Chondrocyte (in vitro differentiated cells): ENCODE measurements around the gene GNG7. TPM values are rescaled to one million over a fixed set of nuclear protein-coding genes. Genes with fewer than 3 reads are reported as not detected.

ENCODE experiments used
- DNase-seq: peaks from one replicate; pipeline ENCODE4 v3.0.0; 2021; ENCODE audit warnings: mixed read lengths, low spot score
- H3K27ac Mint-ChIP-seq: one replicate; pipeline ENCODE4 v1.8.0; 2021; ENCODE audit warnings: mild to moderate bottlenecking, moderate library complexity, mixed read lengths; ENCODE audit not compliant: unreplicated experiment
- H3K27me3 Mint-ChIP-seq: 2 replicates; pipeline ENCODE4 v1.8.0; 2021; ENCODE audit warnings: low read depth, mixed read lengths
- H3K36me3 Mint-ChIP-seq: 2 replicates; pipeline ENCODE4 v1.8.0; 2021; ENCODE audit warnings: low read depth, mixed read lengths
- H3K4me1 Mint-ChIP-seq: 2 replicates; pipeline ENCODE4 v1.8.0; 2021; ENCODE audit warnings: low read depth, mild to moderate bottlenecking, mixed read lengths
- H3K4me3 Mint-ChIP-seq: one replicate; pipeline ENCODE4 v1.8.0; 2021; ENCODE audit warnings: mild to moderate bottlenecking, moderate library complexity, mixed read lengths; ENCODE audit not compliant: unreplicated experiment
- H3K9me3 Mint-ChIP-seq: 2 replicates; pipeline ENCODE4 v1.8.0; 2021; ENCODE audit warnings: low read depth, mixed read lengths
- CTCF ChIP-seq: fragments of 200-600 bp; sonication (generic); IDR thresholded peaks from 2 replicates; pipeline ENCODE4 v1.5.0; 2021; ENCODE audit warnings: antibody characterized with exemption, mild to moderate bottlenecking, moderate library complexity
- total RNA-seq: library from RNA; stranded (reverse); gene quantifications from 3 replicates; pipeline ENCODE4 v1.2.1, GENCODE V29; 2021

The GNG7 gene
- total RNA-seq, 1 donor from 2014 or later = 1.9 TPM

GRCh38 chr19:2634228-2634951 is 68.1 kb downstream of the GNG7 start:
- no peak overlapping the region for H3K27ac Mint-ChIP-seq
- H3K4me1 Mint-ChIP-seq = peaks cover 17% of the 10 kb centered on the region
- no peaks in the 10 kb centered on the region for H3K27me3 Mint-ChIP-seq
- no peak for TF ChIP-seq CTCF
- H3K4me3 Mint-ChIP-seq = no peak overlapping the region
- H3K36me3 Mint-ChIP-seq = peaks cover 1% of the 10 kb centered on the region
- H3K9me3 Mint-ChIP-seq = peaks cover 7% of the 10 kb centered on the region
- no peak for DNase-seq

GRCh38 chr19:2633693-2634075 is 68.8 kb downstream of the GNG7 start:
- Mint-ChIP-seq H3K9me3 (peaks cover 10% of the 10 kb centered on the region), H3K27ac (no peak overlapping the region), H3K4me3 (no peak overlapping the region), H3K4me1 (peaks cover 14% of the 10 kb centered on the region), H3K27me3 (no peaks in the 10 kb centered on the region), H3K36me3 (peaks cover 2% of the 10 kb centered on the region)
- TF ChIP-seq CTCF = no peak
- DNase-seq = no peak

- peaks cover 20% of the 10 kb centered on the region for H3K9me3 Mint-ChIP-seq
- peaks cover 5% of the 10 kb centered on the region for H3K36me3 Mint-ChIP-seq
- peak overlapping the region; percentile 22 for H3K27ac Mint-ChIP-seq
- TF ChIP-seq CTCF = no peak
- DNase-seq = no peak
- H3K27me3 Mint-ChIP-seq = no peaks in the 10 kb centered on the region
- H3K4me1 Mint-ChIP-seq = peaks cover 31% of the 10 kb centered on the region
- no peak overlapping the region for H3K4me3 Mint-ChIP-seq
These were observed 71.2 kb downstream of the GNG7 start for GRCh38 chr19:2631213-2631821.

- Mint-ChIP-seq H3K27ac (no peak overlapping the region), H3K9me3 (peaks cover 20% of the 10 kb centered on the region), H3K4me1 (peaks cover 33% of the 10 kb centered on the region), H3K4me3 (no peak overlapping the region), H3K27me3 (no peaks in the 10 kb centered on the region), H3K36me3 (peaks cover 5% of the 10 kb centered on the region)
- no peak for TF ChIP-seq CTCF
- DNase-seq = no peak
These were observed 72.0 kb downstream of the GNG7 start for GRCh38 chr19:2630352-2631001.

- H3K27me3 Mint-ChIP-seq = no peaks in the 10 kb centered on the region
- peaks cover 5% of the 10 kb centered on the region for H3K36me3 Mint-ChIP-seq
- no peak overlapping the region for H3K4me3 Mint-ChIP-seq
These were observed 72.8 kb downstream of the GNG7 start for GRCh38 chr19:2629491-2630351.

More at GRCh38 chr19:2629491-2630351, 72.8 kb downstream of the GNG7 start:
- TF ChIP-seq CTCF = no peak
- Mint-ChIP-seq H3K4me1 (peaks cover 38% of the 10 kb centered on the region), H3K27ac (no peak overlapping the region), H3K9me3 (peaks cover 20% of the 10 kb centered on the region)
- no peak for DNase-seq
